Body of pancreas (tissue), 4 donors: ENCODE results near the gene SYNJ1. TPM values are rescaled to one million over a fixed set of nuclear protein-coding genes. Genes with fewer than 3 reads are reported as not detected.

Experiments used
- ATAC-seq: fragments of 150-250 bp; one replicate; pipeline ENCODE4 v1.9.1; 2016
- DNase-seq, 4 donors: peaks; one replicate each; pipeline ENCODE4 v3.0.0-alpha.2; 2019
- H3K27ac ChIP-seq, 4 donors: fragments of 200-600 bp; sonication (generic); 1 replicate in 3 of 4; 2 replicates in 1 of 4; pipeline versions ENCODE4 v1.5.1 to v1.6.1; 2016 to 2019; ENCODE audit warnings: mild to moderate bottlenecking in 1 of 4, mixed read lengths in 1 of 4, moderate library complexity in 1 of 4
- H3K27me3 ChIP-seq, 2 donors: fragments of 200-600 bp; sonication (generic); one replicate each; pipeline ENCODE4 v1.6.0; 2016; ENCODE audit warnings: mild to moderate bottlenecking in 1 of 2
- H3K36me3 ChIP-seq, 2 donors: fragments of 200-600 bp; sonication (generic); replicated peaks in 1 of 2; 2 replicates each; pipeline ENCODE4 v1.5.1; 2016; ENCODE audit warnings: low read depth in 2 of 2; ENCODE audit not compliant: insufficient read depth in 1 of 2
- H3K4me1 ChIP-seq: fragments of 200-600 bp; sonication (generic); one replicate; pipeline ENCODE4 v1.6.0; 2016
- H3K4me3 ChIP-seq, 2 donors: fragments of 200-600 bp; sonication (generic); 1 replicate in 1 of 2; 2 replicates in 1 of 2; pipeline ENCODE4 v1.5.1; 2016 to 2019
- H3K9me3 ChIP-seq, 3 donors: fragments of 200-600 bp; sonication (generic); 1 replicate in 2 of 3; 2 replicates in 1 of 3; pipeline ENCODE4 v1.5.1; 2016
- POLR2A ChIP-seq, 3 donors: fragments of 450-650 bp; IDR thresholded peaks; one replicate each; pipeline ENCODE4 v1.6.1; 2016; ENCODE audit warnings: antibody characterized with exemption in 3 of 3, mild to moderate bottlenecking in 2 of 3
- WGBS, 2 donors: methylation state at CpG; one replicate each; pipeline ENCODE4 v1.1.5; 2017; 5-methylcytosine and 5-hydroxymethylcytosine counted together
- intact Hi-C: fragments of 100-400 bp; cut with DNase I; formaldehyde crosslinking; loops from one replicate; pipeline ENCODE4 v1.15.1; 2023
- total RNA-seq, 2 donors: library from RNA; depleted of rRNA; stranded (reverse); fragments of >200 nt; gene quantifications; one replicate each; pipeline ENCODE4 v1.1.0, GENCODE V29; 2016
- TF ChIP-seq, protein P1 (sequence below), 7 experiments: fragments of 450-650 bp in 4 of 7; fragments of 200-600 bp in 3 of 7; sonication (generic) in 3 of 7; IDR thresholded peaks; one replicate each; pipeline ENCODE4 v1.5.1; 2016 to 2019; ENCODE audit warnings: antibody characterized with exemption in 7 of 7

Gene SYNJ1
- total RNA-seq, 2 donors from 2014 or later: 4.6 to 4.7 TPM

GRCh38 chr21:32581732-32582131 is 146.1 kb downstream of the SYNJ1 start:
- TF ChIP-seq POLR2A (IDR thresholded peaks at IDR 0.05): no peak
- TF ChIP-seq, protein P1, sequence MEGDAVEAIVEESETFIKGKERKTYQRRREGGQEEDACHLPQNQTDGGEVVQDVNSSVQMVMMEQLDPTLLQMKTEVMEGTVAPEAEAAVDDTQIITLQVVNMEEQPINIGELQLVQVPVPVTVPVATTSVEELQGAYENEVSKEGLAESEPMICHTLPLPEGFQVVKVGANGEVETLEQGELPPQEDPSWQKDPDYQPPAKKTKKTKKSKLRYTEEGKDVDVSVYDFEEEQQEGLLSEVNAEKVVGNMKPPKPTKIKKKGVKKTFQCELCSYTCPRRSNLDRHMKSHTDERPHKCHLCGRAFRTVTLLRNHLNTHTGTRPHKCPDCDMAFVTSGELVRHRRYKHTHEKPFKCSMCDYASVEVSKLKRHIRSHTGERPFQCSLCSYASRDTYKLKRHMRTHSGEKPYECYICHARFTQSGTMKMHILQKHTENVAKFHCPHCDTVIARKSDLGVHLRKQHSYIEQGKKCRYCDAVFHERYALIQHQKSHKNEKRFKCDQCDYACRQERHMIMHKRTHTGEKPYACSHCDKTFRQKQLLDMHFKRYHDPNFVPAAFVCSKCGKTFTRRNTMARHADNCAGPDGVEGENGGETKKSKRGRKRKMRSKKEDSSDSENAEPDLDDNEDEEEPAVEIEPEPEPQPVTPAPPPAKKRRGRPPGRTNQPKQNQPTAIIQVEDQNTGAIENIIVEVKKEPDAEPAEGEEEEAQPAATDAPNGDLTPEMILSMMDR (IDR thresholded peaks at IDR 0.05): no peak
- no peak for ATAC-seq
- Histone ChIP-seq H3K27ac (no peak overlapping the region), H3K9me3 (no peaks in the 10 kb centered on the region), H3K27me3 (no peaks in the 10 kb centered on the region), H3K36me3 (no peaks in the 10 kb centered on the region), H3K4me1 (no peaks in the 10 kb centered on the region), H3K4me3 (no peak overlapping the region)
- WGBS, 2 donors: 75 to 87% methylated on average over 13 of the region's 13 CpGs
- intact Hi-C loops: no loop called here
- DNase-seq: no peak

DNA sequence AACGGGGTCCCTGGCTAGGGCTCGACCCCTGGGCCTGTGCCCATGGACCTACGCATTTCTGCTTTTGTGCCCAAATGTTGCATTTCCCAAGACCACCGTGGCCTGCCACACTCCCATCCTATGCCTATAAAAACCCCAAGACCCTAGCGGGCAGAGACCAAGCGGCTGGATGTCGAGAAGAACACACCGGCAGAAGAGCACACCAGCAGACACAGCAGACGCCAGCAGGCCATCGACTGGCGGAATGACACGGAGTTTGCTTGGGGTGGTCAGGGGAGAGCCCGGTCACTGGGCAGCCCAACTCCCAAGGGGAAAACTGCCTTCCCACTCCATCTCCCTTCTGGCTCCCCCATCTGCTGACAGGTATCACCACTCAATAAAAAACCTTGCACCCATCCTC is 146.9 kb downstream of the SYNJ1 start:
- no peaks in the 10 kb centered on the region for H3K4me1 ChIP-seq
- H3K4me3 ChIP-seq: no peak overlapping the region
- intact Hi-C loops: no loop called here
- DNase-seq (no peak), ATAC-seq (no peak)
- no peak overlapping the region for H3K27ac ChIP-seq
- H3K36me3 ChIP-seq: no peaks in the 10 kb centered on the region
- TF ChIP-seq, protein P1 (IDR thresholded peaks at IDR 0.05): no peak
- TF ChIP-seq POLR2A (IDR thresholded peaks at IDR 0.05): no peak
- no peaks in the 10 kb centered on the region for H3K9me3 ChIP-seq
- 85 to 91% methylated on average over 13 of the region's 13 CpGs for WGBS, 2 donors
- H3K27me3 ChIP-seq: no peaks in the 10 kb centered on the region

Other genes with a start within 250 kb of the SYNJ1 start
- gene TCP10L, start 142.5 kb downstream of the SYNJ1 start, total RNA-seq: under 1 TPM in 1 of 2 donors, not detected in 1; 0.26 TPM
- gene CFAP298, start 115.6 kb downstream of the SYNJ1 start, total RNA-seq: 10 to 100 TPM; 15.2 to 23.3 TPM
- 10 to 100 TPM; 51.9 to 84.0 TPM for gene PAXBP1, start 43.7 kb upstream of the SYNJ1 start, total RNA-seq